Effector CD8-positive, alpha-beta T cell (primary cell): ENCODE data around the gene ITGB1.
A peak's percentile ranks its signal among the peaks of the same experiment; 100 is the strongest.
"Not testable (repeated sequence)": the region's sequence is repeated elsewhere in the genome, so short reads cannot be mapped to it uniquely, and the experiment has no call there.

ENCODE experiments used
- DNase-seq: peaks from one replicate; lab custom pipeline; 2025; lab: John Stamatoyannopoulos, UW
- total RNA-seq, 4 experiments: gene quantifications; one replicate each; lab custom pipeline; 2026; lab: John Stamatoyannopoulos, UW

The ITGB1 gene
- 222 to 607 (median 406) reads per million in 4 experiments for total RNA-seq

DNA sequence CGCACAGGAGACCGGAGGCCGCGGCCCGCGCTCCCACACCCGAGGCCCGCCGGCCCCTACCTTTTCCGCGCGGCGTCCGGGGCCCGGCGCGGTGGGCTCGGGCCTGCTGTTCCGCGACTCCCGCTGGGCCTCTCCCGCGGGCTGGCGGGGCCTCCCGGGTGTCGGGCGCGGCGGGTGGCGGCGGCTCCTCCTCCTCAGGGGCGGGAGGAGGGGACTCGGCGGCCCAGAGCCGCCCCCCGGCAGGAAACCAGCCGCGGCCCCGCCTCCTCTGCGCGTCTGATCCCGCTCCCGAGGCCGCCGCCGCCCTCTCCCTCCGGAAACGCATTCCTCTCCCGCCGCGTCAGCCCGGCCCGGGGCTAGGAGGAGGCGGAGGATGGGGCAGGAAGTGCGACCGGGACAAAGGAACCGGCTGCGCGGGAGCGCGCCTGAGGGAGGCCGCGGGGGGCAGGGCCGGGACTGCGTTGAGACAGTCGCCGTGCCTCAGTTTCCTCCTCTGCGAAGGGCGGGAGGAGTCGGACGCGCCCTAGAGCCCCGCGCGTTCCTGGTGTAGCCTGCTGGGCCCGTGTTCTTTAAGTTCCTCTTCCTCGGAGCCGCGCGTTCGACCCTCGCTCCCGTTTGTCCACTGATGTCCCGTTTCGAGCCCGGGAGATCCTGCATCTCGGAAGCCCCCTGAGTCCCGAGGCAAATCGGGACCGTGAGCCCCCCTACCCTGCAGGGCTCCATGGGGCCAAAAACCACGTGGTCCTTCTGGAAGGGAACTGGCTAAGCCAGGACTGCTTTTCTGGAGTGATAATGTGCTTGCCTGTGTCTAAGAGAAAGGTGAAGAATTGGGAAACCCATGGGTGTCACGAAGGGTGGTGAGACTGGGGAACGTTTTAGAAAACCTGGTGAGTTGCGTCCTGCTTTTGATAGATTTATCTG is at the start of gene ITGB1:
Gene ITGB1 (minus strand): TSS at position 146 of the 921 bp plus-strand sequence. CDS start 22,672 bp downstream, outside the sequence.
- peak; percentile 77 for DNase-seq

DNA sequence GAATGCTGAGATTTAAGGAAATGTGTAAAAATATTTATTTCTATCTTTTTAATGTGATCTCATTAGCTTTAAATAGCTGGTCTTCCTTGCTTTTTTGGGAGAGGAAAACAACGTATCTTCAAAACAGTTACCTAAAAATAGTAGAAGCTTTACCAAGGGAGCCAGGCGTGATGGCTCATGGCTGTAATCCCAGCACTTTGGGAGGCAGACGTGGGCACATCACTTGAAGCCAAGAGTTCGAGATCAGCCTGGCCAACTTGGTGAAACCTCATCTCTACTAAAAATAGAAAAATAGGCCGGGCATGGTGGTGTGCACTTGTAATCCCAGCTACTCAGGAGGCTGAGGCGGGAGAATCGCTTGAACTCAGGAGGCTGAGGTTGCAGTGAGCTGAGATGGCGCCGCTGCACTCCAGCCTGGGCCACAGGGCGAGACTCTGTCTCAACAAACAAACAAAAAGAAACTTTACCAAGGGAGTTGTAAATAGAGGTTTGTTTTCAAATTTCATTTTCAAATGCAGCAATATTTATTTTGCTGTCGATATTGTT is 48.4 kb upstream of the ITGB1 start:
- no peak for DNase-seq

DNA sequence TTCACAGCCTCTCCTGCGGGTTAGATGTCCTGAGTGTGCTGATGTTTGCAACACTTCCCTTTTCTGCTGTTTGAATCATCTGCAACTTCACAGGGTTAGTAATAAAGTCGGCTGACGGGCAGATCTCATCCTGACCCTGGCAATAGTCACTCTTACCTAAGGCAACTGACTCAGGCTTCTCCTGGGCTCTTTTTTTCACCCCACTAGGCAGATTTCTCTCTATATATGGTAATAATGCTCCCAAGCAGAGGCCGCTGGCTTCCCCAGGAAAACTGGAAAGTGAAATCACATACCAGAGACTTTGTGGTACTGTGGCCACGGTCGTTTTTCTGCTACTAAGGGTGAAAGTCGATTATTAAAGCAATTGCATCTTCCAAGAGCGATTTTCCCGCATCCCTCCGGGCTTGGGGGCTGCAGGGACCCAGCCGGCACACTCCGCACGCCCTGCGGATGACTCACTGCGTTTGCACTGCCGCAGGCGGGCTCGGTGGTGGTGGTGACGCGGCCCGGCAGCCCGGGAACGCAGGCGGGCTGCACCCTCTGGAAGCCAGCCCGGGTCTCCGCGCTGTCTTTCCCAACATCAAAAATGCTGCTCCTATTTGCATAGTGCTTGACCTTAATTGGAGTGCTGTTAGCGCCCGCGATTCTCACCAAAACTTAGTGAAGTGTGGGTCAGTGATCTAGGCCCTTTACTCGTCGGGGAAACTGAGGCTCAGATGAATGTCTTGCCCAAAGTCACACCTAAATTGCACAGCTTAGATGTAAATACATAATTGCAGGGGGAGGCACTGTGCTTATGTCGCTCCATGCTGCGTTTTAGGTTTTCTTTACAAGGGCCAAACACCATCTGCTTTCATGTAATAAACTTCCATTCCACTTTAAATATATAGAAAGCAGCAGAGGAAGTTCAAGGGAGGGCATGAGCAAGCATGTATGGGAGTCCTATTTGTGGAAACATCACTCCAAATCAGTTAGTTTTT is 47.6 kb upstream of the ITGB1 start:
- no peak for DNase-seq

DNA sequence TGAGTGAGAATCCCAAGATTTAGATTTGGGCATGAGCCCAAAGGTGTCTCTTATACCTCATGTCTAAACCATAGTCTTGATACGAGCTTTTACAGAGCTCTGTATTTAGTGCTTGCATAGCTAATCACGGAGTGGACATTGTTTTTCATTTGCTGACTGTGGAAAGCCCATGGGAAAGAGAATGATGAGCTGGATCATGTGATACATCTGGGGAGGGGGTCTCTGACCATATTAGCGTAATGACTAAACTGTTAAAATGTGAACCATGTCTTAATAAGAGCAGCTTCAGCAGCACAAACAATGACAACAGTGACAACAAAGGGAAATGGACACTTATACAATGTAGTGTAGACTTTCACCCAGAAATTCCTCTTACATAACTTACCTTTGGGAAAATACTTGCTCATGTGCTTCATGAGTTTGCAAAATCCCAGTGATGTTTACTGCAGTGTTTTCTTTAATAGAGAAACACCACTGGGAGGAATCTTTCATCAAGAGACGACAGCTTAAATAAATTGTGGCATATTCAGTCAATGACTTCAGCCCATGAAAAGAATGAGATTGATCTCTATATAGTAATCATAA is 44.0 kb upstream of the ITGB1 start:
- DNase-seq = no peak

DNA sequence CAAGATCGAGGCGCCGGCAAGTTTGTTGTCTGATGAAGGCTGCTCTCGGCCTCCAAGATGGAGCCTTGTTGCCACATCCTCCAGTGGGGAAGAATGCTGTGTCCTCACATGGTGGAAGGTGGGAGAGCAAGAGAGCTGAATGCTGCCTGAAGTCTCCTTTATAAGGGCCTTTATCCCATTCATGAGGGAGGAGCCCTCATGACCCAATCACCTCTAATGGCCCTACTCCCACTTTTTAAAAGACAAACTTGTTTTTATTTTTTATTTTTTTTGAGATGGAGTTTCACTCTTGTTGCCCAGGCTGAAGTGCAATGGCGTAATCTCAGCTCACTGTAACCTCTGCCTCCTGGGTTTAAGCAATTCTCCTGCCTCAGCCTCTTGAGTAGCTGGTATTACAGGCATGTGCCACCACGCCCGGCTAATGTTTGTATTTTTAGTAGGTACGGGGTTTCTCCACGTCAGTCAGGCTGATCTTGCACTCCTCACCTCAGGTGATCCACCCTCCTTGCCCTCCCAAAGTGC is 40.1 kb upstream of the ITGB1 start:
- DNase-seq = not testable (repeated sequence)

DNA sequence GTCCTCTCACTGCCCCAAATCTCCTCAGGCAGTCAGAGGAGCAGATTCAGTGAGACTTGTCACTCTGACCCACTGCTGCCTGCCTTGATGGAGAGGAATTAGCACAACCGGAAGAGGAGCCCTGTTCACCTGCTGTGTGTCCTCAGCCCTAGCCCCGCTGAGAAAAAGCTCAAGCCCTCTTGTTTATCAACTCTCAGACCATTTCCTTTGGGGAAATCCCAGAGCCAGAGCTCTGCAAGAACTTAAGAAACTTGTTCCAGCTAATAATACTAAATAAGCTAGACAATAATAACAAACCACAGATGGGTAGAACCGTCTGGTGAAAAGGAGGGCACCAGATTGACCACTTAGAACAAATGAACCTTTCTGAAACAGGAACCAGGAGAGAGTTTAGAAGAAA is 37.7 kb upstream of the ITGB1 start:
- DNase-seq = no peak

DNA sequence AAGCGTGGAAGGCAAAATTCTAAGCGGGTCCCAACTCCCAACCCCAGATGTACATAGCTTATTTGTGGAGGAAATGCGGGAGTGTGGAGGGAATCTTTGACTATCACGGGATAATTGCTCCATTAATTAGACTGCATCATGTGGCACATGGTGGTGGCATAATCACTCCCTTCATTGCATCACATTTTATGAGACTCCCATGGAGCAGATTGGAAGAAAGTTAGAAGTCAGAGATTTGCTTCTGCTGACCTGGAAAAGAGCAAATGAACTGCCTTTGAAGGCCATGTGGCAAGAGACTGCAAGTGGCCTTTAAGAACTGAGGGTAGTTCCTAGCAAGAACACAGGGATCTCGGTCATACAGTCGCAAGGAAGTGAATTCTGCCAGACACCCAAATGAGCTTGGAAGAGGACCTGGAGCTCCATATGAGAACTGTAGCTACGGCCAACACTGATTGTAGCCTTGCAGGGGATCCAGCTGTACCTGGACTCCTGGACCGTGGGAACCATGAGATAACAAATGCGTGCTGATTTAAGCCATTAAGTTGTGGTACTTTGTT is 37.1 kb upstream of the ITGB1 start:
- no peak for DNase-seq

DNA sequence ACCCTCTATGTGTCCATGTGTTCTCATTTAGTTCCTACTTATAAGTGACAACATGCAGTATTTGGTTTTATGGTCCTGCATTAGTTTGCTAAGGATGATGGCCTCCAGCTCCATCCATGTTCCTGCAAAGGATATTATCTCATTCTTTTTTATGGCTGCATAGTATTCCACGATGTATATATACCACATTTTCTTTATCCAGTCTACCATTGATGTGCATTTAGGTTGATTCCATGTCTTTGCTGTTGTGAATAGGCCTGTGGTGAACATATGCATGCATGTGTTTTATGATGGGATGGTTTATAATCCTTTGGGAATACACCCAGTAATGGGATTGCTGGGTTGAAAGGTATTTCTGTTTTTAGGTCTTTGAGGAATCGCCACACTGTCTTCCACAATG is 36.6 kb upstream of the ITGB1 start:
- DNase-seq = not testable (repeated sequence)

DNA sequence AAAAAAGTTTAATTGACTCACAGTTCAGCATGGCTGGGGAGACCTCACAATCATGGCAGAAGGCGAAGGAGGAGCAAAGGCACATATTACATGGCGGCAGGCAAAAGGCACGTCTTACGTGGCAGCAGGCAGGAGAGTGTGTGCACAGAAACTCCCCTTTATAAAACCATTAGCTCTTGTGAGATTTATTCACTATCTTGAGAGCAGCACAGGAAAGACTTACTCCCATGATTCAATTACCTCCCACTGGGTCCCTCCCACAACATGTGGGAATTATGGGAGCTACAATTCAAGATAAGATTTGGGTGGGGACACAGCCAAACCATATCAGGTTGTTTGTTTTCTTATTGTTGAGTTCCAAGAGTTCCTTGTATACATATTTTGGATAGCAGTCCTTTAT is 34.3 kb upstream of the ITGB1 start:
- not testable (repeated sequence) for DNase-seq

DNA sequence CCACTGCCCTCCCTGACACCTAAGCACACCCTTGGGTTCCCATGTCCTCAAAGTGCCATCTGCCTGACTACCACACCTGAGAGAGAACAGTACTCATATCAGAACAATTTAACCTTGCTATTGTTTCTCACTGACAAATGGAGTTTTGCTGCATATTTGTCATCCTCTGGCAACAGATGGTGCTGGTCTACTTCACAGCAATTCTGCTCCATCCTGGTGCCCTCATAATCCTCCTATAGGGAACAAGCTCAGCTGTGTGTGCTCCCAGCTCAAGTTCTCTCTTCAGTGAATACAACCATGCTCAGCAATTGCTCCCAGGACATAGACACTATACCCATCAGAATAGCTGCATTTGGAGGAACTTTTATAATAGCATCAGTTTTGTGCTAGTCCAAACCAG is 32.8 kb upstream of the ITGB1 start:
- no peak for DNase-seq

DNA sequence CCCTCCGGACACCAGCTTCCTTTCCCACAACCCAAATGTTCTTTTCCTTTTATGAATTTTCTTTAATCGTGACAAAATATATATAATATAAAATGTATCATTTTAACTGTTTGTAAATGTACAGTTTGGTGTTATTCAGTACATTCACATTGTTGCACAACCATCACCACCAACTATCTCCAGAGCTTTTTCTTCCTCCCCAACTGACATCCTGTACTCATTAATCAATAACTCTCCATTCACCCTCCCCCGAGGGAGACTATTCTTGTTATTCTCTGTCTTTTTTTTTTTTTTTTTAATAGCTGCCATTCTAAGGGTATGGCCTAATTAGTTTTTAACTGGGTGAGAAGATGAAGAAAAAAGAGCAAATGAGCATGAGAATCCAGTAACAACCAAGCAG is 30.6 kb upstream of the ITGB1 start:
- no peak for DNase-seq

DNA sequence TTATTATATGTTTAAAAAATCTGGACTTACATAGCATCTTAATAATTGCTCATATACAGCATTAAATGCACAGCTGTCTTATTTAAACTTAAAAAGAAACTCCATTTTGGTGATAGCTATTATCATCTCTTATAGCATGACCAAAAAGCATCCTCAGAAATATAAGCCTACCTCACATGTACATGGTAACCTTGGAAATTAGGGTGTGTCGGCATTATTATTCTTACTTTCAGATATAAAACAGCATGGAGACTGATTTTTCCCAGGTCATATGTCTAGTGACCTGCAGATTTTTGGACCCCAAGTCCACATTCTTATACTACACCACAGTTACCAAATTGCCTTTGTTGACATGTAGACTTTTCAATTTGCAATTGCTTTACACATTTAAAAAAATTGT is 29.1 kb upstream of the ITGB1 start:
- DNase-seq = no peak

DNA sequence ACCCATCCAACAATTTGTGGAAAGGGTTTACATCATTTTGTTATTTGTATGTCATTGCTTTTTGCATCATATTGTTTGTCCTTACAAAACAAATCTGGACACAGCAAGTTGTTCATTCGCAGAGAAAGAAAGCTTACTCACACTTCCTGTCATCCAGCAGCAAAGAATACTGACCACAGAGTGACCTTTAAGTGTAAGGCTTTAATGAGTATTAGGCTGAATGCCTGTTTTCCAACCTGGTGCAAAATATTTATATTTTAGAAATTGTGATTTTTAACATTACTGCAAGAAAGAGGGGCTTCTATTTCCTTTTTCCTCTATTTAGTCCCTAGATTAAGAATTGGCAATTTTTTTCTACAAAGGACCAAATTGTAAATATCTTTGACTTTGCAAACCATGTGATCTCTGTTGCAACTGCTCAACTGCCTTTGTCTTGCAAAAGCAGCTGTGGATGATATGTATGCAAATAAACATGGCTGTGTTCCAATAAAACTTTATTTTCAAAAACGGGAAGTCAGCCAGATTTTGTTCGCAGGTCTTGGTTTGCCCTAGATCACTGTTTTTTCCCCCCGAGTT is 27.8 kb upstream of the ITGB1 start:
- no peak for DNase-seq

DNA sequence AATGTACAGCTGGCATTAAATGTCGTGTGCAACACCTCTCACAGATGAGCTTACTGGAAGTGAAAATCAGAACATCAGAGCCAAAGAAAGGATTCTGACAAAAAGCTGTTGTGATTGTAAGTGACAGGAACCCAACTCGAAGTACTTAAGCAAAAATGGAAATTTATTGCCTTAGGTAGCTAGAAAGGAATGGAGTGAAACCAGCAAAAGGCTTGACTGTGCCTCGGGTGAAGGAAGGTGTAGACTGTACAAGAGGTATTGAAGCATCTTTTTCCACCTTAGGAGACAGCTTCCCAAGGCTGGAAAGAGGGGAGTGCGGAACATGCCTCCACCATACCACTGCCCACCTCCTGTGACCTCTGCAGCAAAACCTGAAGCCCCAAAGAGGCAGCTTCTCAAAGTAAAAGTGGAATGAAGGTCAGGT is 27.3 kb upstream of the ITGB1 start:
- DNase-seq = no peak

DNA sequence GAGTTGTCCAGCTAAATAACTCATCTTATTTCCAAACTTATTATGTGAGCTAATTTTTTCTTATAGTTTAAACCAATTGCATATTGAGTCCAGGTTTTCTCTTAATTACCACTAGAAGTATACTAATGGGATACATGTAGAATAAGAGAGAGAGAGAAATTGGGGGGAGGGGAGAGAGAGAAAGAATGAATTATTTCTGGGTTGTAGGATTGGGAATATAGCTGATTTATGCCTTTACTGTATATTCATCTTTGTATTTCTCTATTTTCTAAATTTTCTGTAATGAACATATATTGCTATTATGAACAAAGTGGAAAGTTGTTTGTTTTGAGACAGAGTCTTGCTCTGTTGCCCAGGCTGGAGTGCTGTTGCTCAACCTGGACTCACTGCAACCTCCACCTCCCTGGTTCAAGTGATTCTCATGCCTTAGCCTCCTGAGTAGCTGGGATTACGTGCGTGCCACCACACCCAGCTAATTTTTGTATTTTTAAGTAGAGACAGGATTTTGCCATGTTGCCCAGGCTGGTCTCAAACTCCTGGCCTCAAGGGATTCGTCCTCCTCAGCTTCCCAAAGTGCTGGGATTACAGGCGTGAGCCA is 26.1 kb upstream of the ITGB1 start:
- no peak for DNase-seq

DNA sequence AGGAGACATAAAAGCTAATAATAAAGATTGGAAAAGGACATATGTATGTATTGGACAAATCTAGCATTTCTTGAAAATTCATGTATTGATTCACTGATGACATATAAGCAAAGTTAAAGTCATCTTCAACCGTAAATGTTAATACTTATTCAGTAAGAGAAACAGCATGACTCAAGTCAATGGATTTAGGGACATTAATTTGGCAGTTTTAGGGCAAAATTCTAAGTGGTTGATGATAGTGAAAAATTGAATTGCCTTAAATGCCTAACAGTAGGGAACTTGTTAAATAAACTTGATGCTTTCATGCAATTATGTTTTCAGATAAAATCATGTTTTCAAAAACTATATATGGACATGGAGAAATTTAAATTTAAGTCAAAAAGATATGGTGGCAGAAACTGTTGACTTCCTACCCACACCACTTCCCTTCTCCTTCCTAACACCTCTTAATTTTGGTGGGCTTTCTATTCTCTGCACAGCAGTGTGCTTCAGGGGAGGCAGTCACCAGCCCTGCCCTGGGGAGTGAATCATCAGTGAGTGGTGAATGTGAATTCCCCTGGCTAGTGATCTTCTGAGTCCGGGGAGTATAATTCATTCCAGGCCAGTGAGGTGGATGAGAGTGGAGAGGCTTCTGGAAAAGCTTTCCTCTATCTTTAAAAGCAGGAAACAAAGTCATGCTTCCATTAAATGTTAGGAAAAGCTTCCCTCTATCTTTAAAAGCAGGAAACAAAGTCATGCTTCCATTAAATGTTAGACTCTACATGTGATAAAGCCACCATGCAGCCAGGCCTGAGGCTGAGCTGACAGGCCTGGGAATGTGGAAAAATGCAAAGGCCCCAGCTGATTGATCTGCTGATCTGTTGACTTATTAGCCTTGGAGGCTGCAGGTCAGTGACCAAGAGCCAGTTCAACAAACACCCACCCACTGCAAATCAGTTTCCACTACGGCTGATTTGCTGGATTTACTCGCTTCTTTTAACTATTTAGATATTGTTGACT is 25.2 kb upstream of the ITGB1 start:
- no peak for DNase-seq

DNA sequence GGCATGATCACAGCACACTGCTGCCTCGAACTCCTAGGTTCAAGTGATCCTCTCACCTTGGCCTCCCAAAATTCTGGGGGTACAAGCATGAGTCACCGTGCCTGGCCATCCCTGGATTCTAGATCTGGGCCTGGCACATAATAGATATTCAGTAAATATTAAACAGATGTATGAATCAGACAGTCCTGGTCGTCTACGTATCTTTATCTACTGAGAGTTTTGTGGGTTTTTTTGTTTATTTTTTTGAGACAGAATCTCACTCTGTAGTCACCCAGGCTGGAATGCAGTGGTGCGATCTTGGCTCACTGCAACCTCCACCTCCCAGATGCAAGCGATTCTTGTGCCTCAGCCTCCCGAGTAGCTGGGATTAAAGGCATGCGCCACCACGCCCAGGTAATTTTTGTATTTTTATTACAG is 24.3 kb upstream of the ITGB1 start:
- DNase-seq = no peak

DNA sequence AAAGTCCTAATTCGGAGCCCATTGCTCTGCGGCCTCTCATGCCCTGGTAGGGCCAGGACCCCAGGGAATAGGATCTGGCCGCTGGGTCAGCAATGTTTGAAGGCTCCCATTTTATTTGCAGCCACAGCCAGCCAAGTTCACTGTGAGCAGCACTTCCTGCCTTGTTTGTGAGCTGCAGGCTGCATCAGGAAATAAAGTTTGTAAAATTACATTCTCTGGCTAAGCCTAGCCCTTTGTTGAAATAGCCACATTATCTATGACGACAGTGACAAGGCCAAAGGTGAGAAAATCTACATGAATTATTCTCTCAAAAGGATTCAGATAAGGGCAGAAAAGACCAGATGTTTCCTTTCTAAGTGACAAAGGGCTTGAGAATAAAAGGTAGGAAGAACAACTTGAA is 23.7 kb upstream of the ITGB1 start:
- DNase-seq = no peak
